CD4-positive, alpha-beta T cell (primary cell): ENCODE results near the gene PSMF1. TPM values are rescaled to one million over a fixed set of nuclear protein-coding genes. Genes with fewer than 3 reads are reported as not detected.

Source experiments
- ATAC-seq: fragments of 200-7000 bp; cut with Tn5 transposase; one replicate; pipeline ENCODE4 v1.10.0; 2022; ENCODE audit warnings: mild to moderate bottlenecking; ENCODE audit not compliant: poor library complexity
- CTCF ChIA-PET: fragments of 350-600 bp; sonication (Branson Sonifier 250); formaldehyde crosslinking; loops from one replicate; lab custom pipeline; 2021; ENCODE audit warnings: antibody characterized with exemption, inconsistent platforms; lab: Charles Lee
- POLR2A ChIA-PET: fragments of 350-600 bp; sonication (Branson Sonifier 250); formaldehyde crosslinking; loops from one replicate; lab custom pipeline; 2021; ENCODE audit warnings: antibody characterized with exemption, inconsistent platforms; lab: Charles Lee
- DNase-seq, 14 experiments: peaks; one replicate each; pipeline ENCODE4 v3.0.0-alpha.2; 2013 to 2020; ENCODE audit warnings: mixed read lengths in 2 of 14
- H3K27ac ChIP-seq, 2 donors: one replicate each; pipeline versions ENCODE4 v1.5.1 to v1.7.0; 2013; ENCODE audit warnings: low read length in 2 of 2, low read depth in 1 of 2, mild to moderate bottlenecking in 1 of 2
- H3K27me3 ChIP-seq, 2 experiments: 1 replicate in 1 of 2; 2 replicates in 1 of 2; pipeline versions ENCODE4 v1.6.1 to v1.7.0; 2013; ENCODE audit warnings: low read length in 2 of 2, control low read depth in 1 of 2, mild to moderate bottlenecking in 1 of 2, moderate library complexity in 1 of 2; ENCODE audit not compliant: insufficient read depth in 2 of 2, control insufficient read depth in 1 of 2
- H3K36me3 ChIP-seq: one replicate; pipeline ENCODE4 v1.6.1; 2013; ENCODE audit warnings: low read length, control low read depth; ENCODE audit not compliant: insufficient read depth
- H3K4me1 ChIP-seq: one replicate; pipeline ENCODE4 v1.6.1; 2013; ENCODE audit warnings: low read length, control low read depth; ENCODE audit not compliant: insufficient read depth
- H3K4me3 ChIP-seq: one replicate; pipeline ENCODE4 v1.5.1; 2013; ENCODE audit warnings: mild to moderate bottlenecking, low read length, moderate library complexity
- H3K9me3 ChIP-seq, 2 experiments: 1 replicate in 1 of 2; 2 replicates in 1 of 2; pipeline versions ENCODE4 v1.6.1 to v1.7.0; 2013; ENCODE audit warnings: low read length in 2 of 2, mild to moderate bottlenecking in 2 of 2, control low read depth in 1 of 2, moderate library complexity in 1 of 2; ENCODE audit not compliant: control insufficient read depth in 1 of 2, insufficient read depth in 1 of 2
- H3K27ac Mint-ChIP-seq: one replicate; pipeline ENCODE4 v1.8.0; 2020; ENCODE audit warnings: mixed read lengths
- H3K27me3 Mint-ChIP-seq: one replicate; pipeline ENCODE4 v1.8.0; 2021; ENCODE audit warnings: mixed read lengths
- H3K36me3 Mint-ChIP-seq: one replicate; pipeline ENCODE4 v1.8.0; 2021; ENCODE audit warnings: low read depth, mixed read lengths
- H3K4me1 Mint-ChIP-seq: one replicate; pipeline ENCODE4 v1.8.0; 2021; ENCODE audit warnings: low read depth, mixed read lengths
- H3K4me3 Mint-ChIP-seq: one replicate; pipeline ENCODE4 v1.8.0; 2020; ENCODE audit warnings: mild to moderate bottlenecking, mixed read lengths
- H3K9me3 Mint-ChIP-seq: one replicate; pipeline ENCODE4 v1.8.0; 2020; ENCODE audit warnings: mixed read lengths
- CTCF ChIP-seq: fragments of 200-600 bp; IDR thresholded peaks from one replicate; pipeline ENCODE4 v1.8.0; 2022; ENCODE audit warnings: antibody characterized with exemption, mild to moderate bottlenecking
- intact Hi-C, 2 experiments: fragments of 100-400 bp; cut with DNase I in 1 of 2; cut with micrococcal nuclease in 1 of 2; formaldehyde crosslinking; loops; one replicate each; pipeline versions ENCODE4 v1.15.1 to v1.9.0; 2023 to 2025; cut with DNase I, micrococcal nuclease
- total RNA-seq, 174 experiments: library from RNA in 2 of 174; stranded (reverse) in 2 of 174; gene quantifications; one replicate each; pipeline ENCODE4 v1.2.3 and lab custom pipeline; 2021 to 2026

Gene PSMF1
- total RNA-seq, 2 experiments from 2014 or later, result 79.9 to 84.2 TPM

- Histone ChIP-seq H3K27me3 (no peaks in the 10 kb centered on the region), H3K36me3 (peaks cover 58% of the 10 kb centered on the region), H3K27ac (no peak overlapping the region), H3K4me3 (no peak overlapping the region), H3K9me3 (no peaks in the 10 kb centered on the region), H3K4me1 (no peaks in the 10 kb centered on the region)
- CTCF ChIA-PET, result no interaction called here
- POLR2A ChIA-PET, result no interaction called here
- Mint-ChIP-seq H3K4me1 (no peaks in the 10 kb centered on the region), H3K4me3 (no peak overlapping the region), H3K27ac (no peak overlapping the region), H3K9me3 (no peaks in the 10 kb centered on the region), H3K27me3 (no peaks in the 10 kb centered on the region), H3K36me3 (peaks cover 89% of the 10 kb centered on the region)
- DNase-seq (no peak), ATAC-seq (no peak)
- TF ChIP-seq CTCF, result no peak
- intact Hi-C loops, result no loop called here
Observed at GRCh38 chr20:1173698-1174097, 55.3 kb downstream of the PSMF1 start.

GRCh38 chr20:1174787-1175186 is 56.4 kb downstream of the PSMF1 start:
- intact Hi-C loops, result no loop called here
- no peaks in the 10 kb centered on the region for H3K27me3 ChIP-seq
- H3K27ac Mint-ChIP-seq, result no peak overlapping the region
- no peak for ATAC-seq
- H3K4me1 Mint-ChIP-seq, result no peaks in the 10 kb centered on the region
- H3K27me3 Mint-ChIP-seq, result no peaks in the 10 kb centered on the region
- no peak overlapping the region for H3K4me3 Mint-ChIP-seq
- DNase-seq, result no peak
- no peak overlapping the region for H3K4me3 ChIP-seq
- no peak overlapping the region for H3K27ac ChIP-seq
- H3K9me3 ChIP-seq, result no peaks in the 10 kb centered on the region
- TF ChIP-seq CTCF, result no peak
- H3K9me3 Mint-ChIP-seq, result no peaks in the 10 kb centered on the region
- H3K36me3 Mint-ChIP-seq, result peaks cover 78% of the 10 kb centered on the region
- H3K36me3 ChIP-seq, result peaks cover 48% of the 10 kb centered on the region
- H3K4me1 ChIP-seq, result no peaks in the 10 kb centered on the region
- POLR2A ChIA-PET, result no interaction called here
- CTCF ChIA-PET, result no interaction called here

GRCh38 chr20:1177680-1178079 is 59.3 kb downstream of the PSMF1 start:
- no peak for TF ChIP-seq CTCF
- ATAC-seq (no peak), DNase-seq (no peak)
- CTCF ChIA-PET, result no interaction called here
- no peak overlapping the region for H3K27ac ChIP-seq
- peaks cover 25% of the 10 kb centered on the region for H3K36me3 ChIP-seq
- H3K27me3 ChIP-seq, result no peaks in the 10 kb centered on the region
- POLR2A ChIA-PET, result no interaction called here
- H3K4me3 ChIP-seq, result no peak overlapping the region
- H3K4me1 ChIP-seq, result no peaks in the 10 kb centered on the region
- H3K9me3 ChIP-seq, result no peaks in the 10 kb centered on the region
- no peaks in the 10 kb centered on the region for H3K4me1 Mint-ChIP-seq
- H3K27me3 Mint-ChIP-seq, result peaks cover 8% of the 10 kb centered on the region
- H3K36me3 Mint-ChIP-seq, result peaks cover 49% of the 10 kb centered on the region
- H3K27ac Mint-ChIP-seq, result no peak overlapping the region
- H3K4me3 Mint-ChIP-seq, result no peak overlapping the region
- intact Hi-C loops, result no loop called here
- no peaks in the 10 kb centered on the region for H3K9me3 Mint-ChIP-seq
